Measurements from ENCODE around the gene TMED3. TPM values are rescaled to one million over a fixed set of nuclear protein-coding genes. Genes with fewer than 3 reads are reported as not detected.

The TMED3 gene
- total and polyA plus RNA-seq, 9 of the 15 experiments (the other 6 are each of a cell fraction or from before 2014, with no cell fraction given), result 6.1 to 89.6 (median 51.4) TPM

- FAIRE-seq, result no peak
- POLR2A ChIA-PET, result interaction anchor here (0.7 to 0.8 kb wide), 2 partner anchors 9 to 134 kb away, joined by 3 read pairs; no protein-coding TSS in a partner anchor
- ATAC-seq, result no peak
- H4K20me1 ChIP-seq (replicated peaks; ENCODE audit: control insufficient read depth, insufficient read depth, low read length), result no peaks in the 10 kb centered on the region
- H3K27me3 ChIP-seq (ENCODE audit: control insufficient read depth in 2 of 2, insufficient read depth in 2 of 2, low read length in 2 of 2), result no peaks in the 10 kb centered on the region
- no peak for TF ChIP-seq VEZF1 (CRISPR knock-in tag; IDR thresholded peaks at IDR 0.05)
- DNase-seq (ENCODE audit: extremely low read depth in 1 of 4, low spot score in 3 of 4), result no peak
- no peak overlapping the region for H3K4me2 ChIP-seq (ENCODE audit: insufficient read depth, low read length)
- H3K79me2 ChIP-seq (ENCODE audit: control insufficient read depth, insufficient read depth, low read length), result no peaks in the 10 kb centered on the region
- H3K4me3 ChIP-seq, result no peak overlapping the region
- no peaks in the 10 kb centered on the region for H3K36me3 ChIP-seq (ENCODE audit: control insufficient read depth, insufficient read depth, low read length)
- no TSS peak for BruUV-seq (replicated peaks)
- H2AFZ ChIP-seq (ENCODE audit: low read depth, low read length), result no peak overlapping the region
- H3K9me1 ChIP-seq (ENCODE audit: control insufficient read depth, insufficient read depth, low read length), result no peaks in the 10 kb centered on the region
- H3K9me3 ChIP-seq (replicated peaks; ENCODE audit: control insufficient read depth, insufficient read depth, low read depth, low read length), result no peaks in the 10 kb centered on the region
- WGBS (ENCODE audit: insufficient coverage, low coverage, missing lambda C conversion rate), result 65% methylated on average over 9 of the region's 9 CpGs
- CTCF ChIA-PET (ENCODE audit: low intra/inter-chr PET ratio), result interaction anchor here (0.6 kb wide), 1 partner anchor 489 kb away, joined by 3 read pairs; no protein-coding TSS in a partner anchor
- intact Hi-C loops (cut with micrococcal nuclease) (no loop called here), in situ Hi-C loops (cut with MboI) (no loop called here)
- H3K27ac ChIP-seq (ENCODE audit: extremely low read depth, low read depth, low read length), result no peak overlapping the region
- H3K4me1 ChIP-seq (replicated peaks in 1 of 2; ENCODE audit: control insufficient read depth in 2 of 2, insufficient read depth in 2 of 2, low read length in 2 of 2), result no peaks in the 10 kb centered on the region; a peak in 1 of 5 replicates
- H3K9ac ChIP-seq (ENCODE audit: insufficient read depth in 1 of 2, low read depth in 2 of 2, low read length in 2 of 2), result no peak overlapping the region
Observed at GRCh38 chr15:79364571-79365240, 53.8 kb downstream of the TMED3 start.

- no peak for ATAC-seq
- Histone ChIP-seq H3K36me3 (ENCODE audit: control insufficient read depth, insufficient read depth, low read length) (no peaks in the 10 kb centered on the region), H3K27ac (ENCODE audit: extremely low read depth, low read depth, low read length) (no peak overlapping the region), H3K9me3 (replicated peaks; ENCODE audit: control insufficient read depth, insufficient read depth, low read depth, low read length) (no peaks in the 10 kb centered on the region), H3K4me2 (ENCODE audit: insufficient read depth, low read length) (no peak overlapping the region), H4K20me1 (replicated peaks; ENCODE audit: control insufficient read depth, insufficient read depth, low read length) (no peaks in the 10 kb centered on the region), H3K4me3 (no peak overlapping the region), H3K9ac (ENCODE audit: insufficient read depth in 1 of 2, low read depth in 2 of 2, low read length in 2 of 2) (no peak overlapping the region), H3K4me1 (replicated peaks in 1 of 2; ENCODE audit: control insufficient read depth in 2 of 2, insufficient read depth in 2 of 2, low read length in 2 of 2) (no peaks in the 10 kb centered on the region; a peak in 3 of 5 replicates), H3K79me2 (ENCODE audit: control insufficient read depth, insufficient read depth, low read length) (no peaks in the 10 kb centered on the region), H3K27me3 (ENCODE audit: control insufficient read depth in 2 of 2, insufficient read depth in 2 of 2, low read length in 2 of 2) (no peaks in the 10 kb centered on the region), H2AFZ (ENCODE audit: low read depth, low read length) (no peak overlapping the region), H3K9me1 (ENCODE audit: control insufficient read depth, insufficient read depth, low read length) (no peaks in the 10 kb centered on the region)
- CTCF ChIA-PET (ENCODE audit: low intra/inter-chr PET ratio), result no interaction called here
- no peak for DNase-seq (ENCODE audit: extremely low read depth in 1 of 4, low spot score in 3 of 4)
- POLR2A ChIA-PET, result interaction anchor here (0.5 to 0.8 kb wide), 2 partner anchors 133 to 157 kb away, joined by 3 read pairs; no protein-coding TSS in a partner anchor
- 0% methylated on average over 3 of the region's 3 CpGs for WGBS (ENCODE audit: insufficient coverage, low coverage, missing lambda C conversion rate)
- intact Hi-C loops (cut with micrococcal nuclease), result no loop called here
- no peak for FAIRE-seq
- BruUV-seq (replicated peaks), result no TSS peak
- in situ Hi-C loops (cut with MboI), result no loop called here
- peak; percentile 28; the same call in 1 of the 2 replicates for TF ChIP-seq C11orf30 (IDR thresholded peaks at IDR 0.05; ENCODE audit: low read depth)
- TF ChIP-seq HMBOX1 (IDR thresholded peaks at IDR 0.05), result no peak
- TF ChIP-seq NFE2 (IDR thresholded peaks at IDR 0.05; ENCODE audit: low read depth), result 0 out of 2 replicates have a peak, but pooled peaks have one; percentile 49
- no peak for TF ChIP-seq GABPB2 (CRISPR knock-in tag; conservative IDR thresholded peaks at IDR 0.05)
- peak; percentile 52; the same call in 1 of the 2 replicates for TF ChIP-seq MAFG (tag; conservative IDR thresholded peaks at IDR 0.05)
Observed at GRCh38 chr15:79365765-79366164, 54.9 kb downstream of the TMED3 start.
